ENCODE data around the gene KCNQ5.

GRCh38 chr6:73121421-73121993 lies 499.6 kb downstream of the KCNQ5 start:
- no peak for TF ChIP-seq POLR2A (IDR thresholded peaks at IDR 0.05)
- TF ChIP-seq, protein P1, sequence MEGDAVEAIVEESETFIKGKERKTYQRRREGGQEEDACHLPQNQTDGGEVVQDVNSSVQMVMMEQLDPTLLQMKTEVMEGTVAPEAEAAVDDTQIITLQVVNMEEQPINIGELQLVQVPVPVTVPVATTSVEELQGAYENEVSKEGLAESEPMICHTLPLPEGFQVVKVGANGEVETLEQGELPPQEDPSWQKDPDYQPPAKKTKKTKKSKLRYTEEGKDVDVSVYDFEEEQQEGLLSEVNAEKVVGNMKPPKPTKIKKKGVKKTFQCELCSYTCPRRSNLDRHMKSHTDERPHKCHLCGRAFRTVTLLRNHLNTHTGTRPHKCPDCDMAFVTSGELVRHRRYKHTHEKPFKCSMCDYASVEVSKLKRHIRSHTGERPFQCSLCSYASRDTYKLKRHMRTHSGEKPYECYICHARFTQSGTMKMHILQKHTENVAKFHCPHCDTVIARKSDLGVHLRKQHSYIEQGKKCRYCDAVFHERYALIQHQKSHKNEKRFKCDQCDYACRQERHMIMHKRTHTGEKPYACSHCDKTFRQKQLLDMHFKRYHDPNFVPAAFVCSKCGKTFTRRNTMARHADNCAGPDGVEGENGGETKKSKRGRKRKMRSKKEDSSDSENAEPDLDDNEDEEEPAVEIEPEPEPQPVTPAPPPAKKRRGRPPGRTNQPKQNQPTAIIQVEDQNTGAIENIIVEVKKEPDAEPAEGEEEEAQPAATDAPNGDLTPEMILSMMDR (IDR thresholded peaks at IDR 0.05) = no peak
